ENCODE measurements around the gene PSMB9.

The PSMB9 gene

DNA sequence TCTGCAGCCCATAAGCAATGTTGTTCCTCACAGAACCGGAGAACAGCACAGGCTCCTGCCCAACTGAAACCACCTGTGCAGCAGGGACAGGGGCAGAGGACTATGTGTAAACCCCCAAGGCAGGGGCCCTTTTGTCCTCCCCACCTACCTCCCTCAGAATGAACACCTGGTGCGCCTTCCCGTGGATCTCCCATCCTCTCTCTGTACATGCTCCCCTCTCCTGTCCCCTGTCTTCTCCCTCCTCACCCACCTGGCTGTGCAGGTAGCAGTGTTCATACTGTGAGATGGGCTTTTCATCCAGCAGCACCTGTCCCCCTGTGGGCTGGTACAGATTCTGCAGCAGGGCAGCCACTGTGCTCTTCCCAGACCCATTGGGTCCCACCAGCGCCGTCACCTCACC is 24.0 kb upstream of the PSMB9 start:
- Mint-ChIP-seq H3K4me1 (ENCODE audit: low read depth in 2 of 2) (peaks cover 10 to 37% of the 10 kb centered on the region in 2 donors), H3K27ac (peak overlapping the region in 1 of 2 donors; percentile 71), H3K27me3 (no peaks in the 10 kb centered on the region), H3K36me3 (ENCODE audit: insufficient read depth) (peaks cover 66% of the 10 kb centered on the region), H3K9me3 (no peaks in the 10 kb centered on the region), H3K4me3 (no peak overlapping the region)
- DNase-seq: no peak
- ATAC-seq (replicated peaks): no peak

- Mint-ChIP-seq H3K4me3 (no peak overlapping the region), H3K27me3 (no peaks in the 10 kb centered on the region), H3K9me3 (no peaks in the 10 kb centered on the region), H3K36me3 (ENCODE audit: insufficient read depth) (peaks cover 72% of the 10 kb centered on the region), H3K4me1 (ENCODE audit: low read depth in 2 of 2) (peaks cover 17 to 45% of the 10 kb centered on the region in 2 donors), H3K27ac (no peak overlapping the region)
- DNase-seq (no peak), ATAC-seq (replicated peaks) (no peak)
Observed at GRCh38 chr6:32830936-32831335, 23.1 kb upstream of the PSMB9 start.

GRCh38 chr6:32832535-32832934 is 21.5 kb upstream of the PSMB9 start:
- peak overlapping the region in 1 of 2 donors; percentile 27 for H3K27ac Mint-ChIP-seq
- H3K9me3 Mint-ChIP-seq: no peaks in the 10 kb centered on the region
- ATAC-seq (replicated peaks): no peak
- H3K4me3 Mint-ChIP-seq: no peak overlapping the region
- H3K4me1 Mint-ChIP-seq (ENCODE audit: low read depth in 2 of 2): peaks cover 30 to 56% of the 10 kb centered on the region in 2 donors
- no peaks in the 10 kb centered on the region for H3K27me3 Mint-ChIP-seq
- no peak for DNase-seq
- peaks cover 68% of the 10 kb centered on the region for H3K36me3 Mint-ChIP-seq (ENCODE audit: insufficient read depth)

- no peak overlapping the region for H3K4me3 Mint-ChIP-seq
Observed at GRCh38 chr6:32833664-32834063, 20.3 kb upstream of the PSMB9 start.

GRCh38 chr6:32835167-32835893 is 18.7 kb upstream of the PSMB9 start:
- DNase-seq: no peak
- H3K9me3 Mint-ChIP-seq: no peaks in the 10 kb centered on the region
- peak overlapping the region; percentile 62 to 87 for H3K27ac Mint-ChIP-seq
- H3K4me3 Mint-ChIP-seq: no peak overlapping the region
- H3K27me3 Mint-ChIP-seq: no peaks in the 10 kb centered on the region
- H3K4me1 Mint-ChIP-seq (ENCODE audit: low read depth in 2 of 2): peaks cover 35 to 58% of the 10 kb centered on the region in 2 donors
- ATAC-seq (replicated peaks): no peak
- H3K36me3 Mint-ChIP-seq (ENCODE audit: insufficient read depth): peaks cover 66% of the 10 kb centered on the region

More at GRCh38 chr6:32833664-32834063, 20.3 kb upstream of the PSMB9 start:
- ATAC-seq (replicated peaks) (no peak), DNase-seq (no peak)
- H3K9me3 Mint-ChIP-seq: no peaks in the 10 kb centered on the region
- H3K4me1 Mint-ChIP-seq (ENCODE audit: low read depth in 2 of 2): peaks cover 34 to 56% of the 10 kb centered on the region in 2 donors
- H3K27ac Mint-ChIP-seq: peak overlapping the region in 1 of 2 donors; percentile 33
- peaks cover 72% of the 10 kb centered on the region for H3K36me3 Mint-ChIP-seq (ENCODE audit: insufficient read depth)
- no peaks in the 10 kb centered on the region for H3K27me3 Mint-ChIP-seq

GRCh38 chr6:32836873-32837272 is 17.1 kb upstream of the PSMB9 start:
- Mint-ChIP-seq H3K36me3 (ENCODE audit: insufficient read depth) (peaks cover 67% of the 10 kb centered on the region), H3K4me3 (peak overlapping the region; percentile 89 to 91), H3K27ac (peak overlapping the region; percentile 62 to 89)

DNA sequence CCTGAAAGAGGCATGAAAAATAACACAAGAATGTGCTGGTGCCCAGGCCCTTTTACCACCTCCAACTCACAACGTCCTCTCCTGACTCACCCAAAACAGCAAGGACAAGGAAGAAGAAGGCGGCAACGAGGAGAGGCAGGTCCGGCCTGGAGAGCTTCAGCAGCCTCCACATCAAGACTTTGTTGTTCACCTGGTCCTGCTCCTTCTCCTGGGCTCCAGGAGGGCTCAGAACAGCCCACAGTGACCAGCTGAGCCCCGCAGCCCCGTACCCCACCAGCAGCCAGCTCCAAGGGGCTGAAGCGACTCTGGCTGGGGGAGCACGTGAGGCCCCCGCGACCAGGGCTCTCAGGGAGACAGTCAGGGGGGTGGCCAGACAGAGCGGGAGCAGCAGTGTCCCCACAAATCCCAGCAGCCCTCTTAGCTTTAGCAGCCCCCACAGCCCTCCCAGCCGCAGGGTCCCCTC is 16.3 kb upstream of the PSMB9 start:
- no peak for ATAC-seq (replicated peaks)
- H3K4me1 Mint-ChIP-seq (ENCODE audit: low read depth in 2 of 2): peaks cover 59 to 72% of the 10 kb centered on the region in 2 donors
- H3K27me3 Mint-ChIP-seq: no peaks in the 10 kb centered on the region
- DNase-seq: no peak
- H3K36me3 Mint-ChIP-seq (ENCODE audit: insufficient read depth): peaks cover 64% of the 10 kb centered on the region
- no peaks in the 10 kb centered on the region for H3K9me3 Mint-ChIP-seq
- H3K4me3 Mint-ChIP-seq: peak overlapping the region; percentile 89 to 91
- H3K27ac Mint-ChIP-seq: peak overlapping the region; percentile 62 to 89

More at GRCh38 chr6:32836873-32837272, 17.1 kb upstream of the PSMB9 start:
- ATAC-seq (replicated peaks): no peak
- Mint-ChIP-seq H3K4me1 (ENCODE audit: low read depth in 2 of 2) (peaks cover 51 to 70% of the 10 kb centered on the region in 2 donors), H3K9me3 (no peaks in the 10 kb centered on the region), H3K27me3 (no peaks in the 10 kb centered on the region)
- no peak for DNase-seq

GRCh38 chr6:32838114-32838958 is 15.7 kb upstream of the PSMB9 start, which contains the start of gene TAP2:
Gene TAP2 (minus strand): TSS chr6:32838739. CDS start chr6:32838233, 506 bp downstream.
- Mint-ChIP-seq H3K9me3 (no peaks in the 10 kb centered on the region), H3K4me1 (ENCODE audit: low read depth in 2 of 2) (peaks cover 63 to 70% of the 10 kb centered on the region in 2 donors), H3K27ac (peak within 1 kb of the TSS; percentile 62 to 89), H3K4me3 (peak within 1 kb of the TSS; percentile 89 to 91), H3K27me3 (no peaks in the 10 kb centered on the region), H3K36me3 (ENCODE audit: insufficient read depth) (peaks cover 64% of the 10 kb centered on the region)
- DNase-seq: peak; percentile 99
- peak; percentile 88 for ATAC-seq (replicated peaks)

DNA sequence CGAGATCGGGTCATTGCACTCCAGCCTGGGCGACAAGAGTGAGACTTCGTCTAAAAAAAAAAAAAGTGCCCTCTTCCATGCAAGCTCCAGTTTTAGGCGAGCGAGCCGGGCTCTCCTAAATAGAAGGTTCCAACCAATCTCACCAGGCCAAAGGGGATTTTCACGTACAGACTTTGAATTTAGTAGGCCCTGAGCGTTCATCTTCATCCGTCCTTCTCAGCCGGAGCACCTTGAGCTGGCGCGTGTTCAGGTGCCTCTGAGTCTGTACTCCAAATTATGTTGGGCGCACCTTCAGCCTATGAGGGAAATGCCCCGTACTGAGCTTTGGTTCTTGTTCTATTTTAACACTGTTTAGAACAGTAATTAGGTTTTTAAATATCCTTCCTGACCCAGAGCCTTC is 14.6 kb upstream of the PSMB9 start:
- Mint-ChIP-seq H3K27ac (peak overlapping the region; percentile 62 to 89), H3K4me3 (peak overlapping the region in 1 of 2 donors; percentile 89), H3K27me3 (no peaks in the 10 kb centered on the region), H3K4me1 (ENCODE audit: low read depth in 2 of 2) (peaks cover 59 to 68% of the 10 kb centered on the region in 2 donors), H3K9me3 (no peaks in the 10 kb centered on the region), H3K36me3 (ENCODE audit: insufficient read depth) (peaks cover 64% of the 10 kb centered on the region)
- DNase-seq: no peak
- ATAC-seq (replicated peaks): no peak

- Mint-ChIP-seq H3K27ac (peak overlapping the region; percentile 98 to 100), H3K27me3 (no peaks in the 10 kb centered on the region), H3K9me3 (no peaks in the 10 kb centered on the region), H3K4me1 (ENCODE audit: low read depth in 2 of 2) (peaks cover 62 to 68% of the 10 kb centered on the region in 2 donors), H3K4me3 (peak overlapping the region; percentile 99 to 100), H3K36me3 (ENCODE audit: insufficient read depth) (peaks cover 65% of the 10 kb centered on the region)
- ATAC-seq (replicated peaks): no peak
- DNase-seq: no peak
Observed at GRCh38 chr6:32840604-32841246, 13.3 kb upstream of the PSMB9 start.

DNA sequence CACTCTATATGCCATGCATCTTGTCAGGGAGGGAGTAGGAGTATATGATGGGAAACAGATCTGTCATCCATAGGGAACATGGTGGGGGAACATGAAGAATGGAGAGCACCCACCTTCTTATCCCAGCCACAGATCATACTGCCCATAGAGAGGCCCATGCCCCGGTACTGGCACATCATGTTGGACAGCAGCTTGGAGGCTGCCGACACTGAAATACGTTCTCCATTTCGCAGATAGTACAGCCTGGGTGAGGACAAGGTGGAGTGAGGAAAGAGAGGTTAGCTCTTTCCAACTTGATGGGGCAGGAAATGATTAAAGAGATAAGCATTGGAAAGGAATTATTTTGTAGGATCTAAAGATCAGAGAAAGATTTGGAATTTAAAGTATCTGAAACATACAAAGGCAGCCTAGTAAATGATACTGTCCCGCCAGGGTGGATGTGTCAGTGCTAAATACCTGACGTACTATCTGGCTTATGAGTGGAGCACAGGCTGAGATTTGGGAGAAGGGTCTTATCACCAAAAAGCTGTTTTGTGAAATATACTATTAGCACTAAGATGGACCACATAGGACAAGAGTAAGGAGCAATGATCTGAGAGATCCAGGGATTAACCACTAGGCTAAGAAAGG is 11.9 kb upstream of the PSMB9 start:
- no peaks in the 10 kb centered on the region for H3K9me3 Mint-ChIP-seq
- H3K27ac Mint-ChIP-seq: peak overlapping the region; percentile 98 to 100
- H3K36me3 Mint-ChIP-seq (ENCODE audit: insufficient read depth): peaks cover 79% of the 10 kb centered on the region
- DNase-seq (no peak), ATAC-seq (replicated peaks) (no peak)
- H3K4me3 Mint-ChIP-seq: peak overlapping the region; percentile 99 to 100
- H3K4me1 Mint-ChIP-seq (ENCODE audit: low read depth in 2 of 2): peaks cover 62 to 67% of the 10 kb centered on the region in 2 donors
- no peaks in the 10 kb centered on the region for H3K27me3 Mint-ChIP-seq

GRCh38 chr6:32842690-32843089 is 11.3 kb upstream of the PSMB9 start:
- Mint-ChIP-seq H3K4me1 (ENCODE audit: low read depth in 2 of 2) (peaks cover 62 to 67% of the 10 kb centered on the region in 2 donors), H3K9me3 (no peaks in the 10 kb centered on the region), H3K27me3 (no peaks in the 10 kb centered on the region), H3K27ac (peak overlapping the region; percentile 98 to 100), H3K4me3 (peak overlapping the region; percentile 99 to 100), H3K36me3 (ENCODE audit: insufficient read depth) (peaks cover 84% of the 10 kb centered on the region)
- ATAC-seq (replicated peaks): no peak
- DNase-seq: no peak
